Femur (tissue), 1 donor: ENCODE measurements around the gene NETO2.
"Not testable (repeated sequence)": the region's sequence is repeated elsewhere in the genome, so short reads cannot be mapped to it uniquely, and the experiment has no call there.

Experiments
- DNase-seq: peaks from one replicate; pipeline ENCODE4 v3.0.0-alpha.2; 2017

The NETO2 gene, protein sequence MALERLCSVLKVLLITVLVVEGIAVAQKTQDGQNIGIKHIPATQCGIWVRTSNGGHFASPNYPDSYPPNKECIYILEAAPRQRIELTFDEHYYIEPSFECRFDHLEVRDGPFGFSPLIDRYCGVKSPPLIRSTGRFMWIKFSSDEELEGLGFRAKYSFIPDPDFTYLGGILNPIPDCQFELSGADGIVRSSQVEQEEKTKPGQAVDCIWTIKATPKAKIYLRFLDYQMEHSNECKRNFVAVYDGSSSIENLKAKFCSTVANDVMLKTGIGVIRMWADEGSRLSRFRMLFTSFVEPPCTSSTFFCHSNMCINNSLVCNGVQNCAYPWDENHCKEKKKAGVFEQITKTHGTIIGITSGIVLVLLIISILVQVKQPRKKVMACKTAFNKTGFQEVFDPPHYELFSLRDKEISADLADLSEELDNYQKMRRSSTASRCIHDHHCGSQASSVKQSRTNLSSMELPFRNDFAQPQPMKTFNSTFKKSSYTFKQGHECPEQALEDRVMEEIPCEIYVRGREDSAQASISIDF

DNA sequence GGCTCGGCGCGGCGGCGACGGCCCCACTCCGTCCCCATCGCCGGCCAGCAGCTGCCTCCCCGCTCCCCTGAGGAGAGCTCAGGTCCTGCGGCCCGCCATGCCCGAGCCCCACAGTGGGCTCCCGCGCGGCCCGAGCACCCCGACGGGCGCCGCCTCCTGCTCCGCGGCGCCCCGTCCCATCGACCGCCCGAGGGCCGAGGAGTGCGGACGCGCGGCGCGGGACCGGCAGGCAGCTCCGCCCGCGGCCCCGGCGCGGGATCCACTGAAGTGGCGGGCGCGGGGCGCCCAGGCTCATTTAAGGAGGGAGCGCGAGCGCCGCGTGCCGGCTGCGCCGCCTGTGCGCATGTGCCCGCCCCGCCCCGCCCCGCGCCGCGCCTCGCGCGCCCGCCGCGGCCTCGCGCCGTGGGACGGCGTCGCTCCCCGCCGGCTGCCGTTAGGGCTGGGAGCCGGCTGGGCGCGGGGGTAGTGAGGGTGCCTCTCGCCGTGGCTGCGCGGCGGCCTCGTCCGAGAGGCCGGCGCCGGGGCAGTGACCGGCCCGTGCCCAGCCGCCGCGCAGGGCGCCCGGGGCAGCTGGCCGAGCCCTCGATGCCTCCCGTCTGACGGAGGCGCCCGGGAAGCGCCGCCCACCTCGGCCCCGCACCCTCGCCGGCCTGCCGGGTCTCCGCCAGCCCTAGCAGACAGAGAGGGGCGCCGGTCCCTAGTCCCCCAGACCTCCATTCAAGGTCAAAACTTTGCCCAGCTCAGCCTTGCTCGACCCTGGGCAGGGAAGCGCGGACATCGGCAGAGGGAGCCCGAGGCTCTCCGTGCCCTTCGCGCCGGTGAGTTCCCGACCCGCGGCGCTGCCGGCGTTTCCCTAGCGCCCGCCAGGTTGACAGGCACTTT, at the start of gene NETO2:
Gene NETO2, minus strand, starts transcription at position 269 of the 882 bp plus-strand sequence. CDS start 333 bp downstream, outside the sequence.
- peak; percentile 65 for DNase-seq

DNA sequence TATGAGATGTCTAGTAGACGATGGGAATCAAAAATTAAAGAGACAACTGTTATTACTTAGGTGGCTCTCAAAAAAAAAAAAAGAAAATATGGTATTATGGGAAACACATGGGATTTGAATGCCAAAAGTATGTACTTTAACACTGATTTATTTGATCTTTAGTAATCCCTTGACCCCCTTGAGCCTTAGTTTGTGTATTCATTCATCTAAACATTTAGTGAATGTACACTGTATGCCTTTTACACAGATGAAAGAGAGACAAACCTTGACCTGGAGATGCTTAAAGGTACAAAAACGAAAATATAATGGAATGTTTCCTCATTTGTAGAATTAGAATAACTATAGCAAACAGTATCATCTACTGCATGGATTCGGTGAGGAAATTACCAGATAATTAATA, 38.6 kb upstream of the NETO2 start:
- DNase-seq, result no peak

DNA sequence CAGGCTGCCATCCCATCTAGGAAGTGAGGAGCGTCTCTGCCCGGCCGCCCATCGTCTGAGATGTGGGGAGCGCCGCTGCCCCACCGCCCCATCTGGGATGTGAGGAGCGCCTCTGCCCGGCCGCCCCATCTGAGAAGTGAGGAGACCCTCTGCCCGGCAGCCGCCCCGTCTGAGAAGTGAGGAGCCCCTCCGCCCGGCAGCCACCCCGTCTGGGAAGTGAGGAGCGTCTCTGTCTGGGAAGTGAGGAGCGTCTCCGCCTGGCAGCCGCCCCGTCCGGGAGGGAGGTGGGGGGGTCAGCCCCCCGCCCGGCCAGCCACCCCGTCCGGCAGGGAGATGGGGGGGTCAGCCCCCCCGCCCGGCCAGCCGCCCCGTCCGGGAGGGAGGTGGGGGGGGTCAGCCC, 37.3 kb upstream of the NETO2 start:
- DNase-seq, result not testable (repeated sequence)

DNA sequence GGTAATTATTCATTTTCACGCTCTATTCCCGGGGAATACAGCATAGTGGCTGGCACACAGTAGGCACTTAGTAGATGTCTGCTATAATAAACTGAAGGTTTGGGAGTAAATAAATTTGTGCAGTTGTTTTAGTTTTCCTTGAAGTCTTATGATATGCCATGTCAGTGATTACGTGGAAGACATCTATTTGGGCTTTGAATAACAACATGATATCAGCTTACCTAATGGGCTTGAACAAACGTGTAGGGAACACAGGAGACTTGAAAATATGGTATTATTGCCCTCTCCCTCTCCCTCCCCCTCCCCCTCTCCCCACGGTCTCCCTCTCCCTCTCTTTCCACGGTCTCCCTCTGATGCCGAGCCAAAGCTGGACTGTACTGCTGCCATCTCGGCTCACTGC, 36.3 kb upstream of the NETO2 start:
- no peak for DNase-seq

DNA sequence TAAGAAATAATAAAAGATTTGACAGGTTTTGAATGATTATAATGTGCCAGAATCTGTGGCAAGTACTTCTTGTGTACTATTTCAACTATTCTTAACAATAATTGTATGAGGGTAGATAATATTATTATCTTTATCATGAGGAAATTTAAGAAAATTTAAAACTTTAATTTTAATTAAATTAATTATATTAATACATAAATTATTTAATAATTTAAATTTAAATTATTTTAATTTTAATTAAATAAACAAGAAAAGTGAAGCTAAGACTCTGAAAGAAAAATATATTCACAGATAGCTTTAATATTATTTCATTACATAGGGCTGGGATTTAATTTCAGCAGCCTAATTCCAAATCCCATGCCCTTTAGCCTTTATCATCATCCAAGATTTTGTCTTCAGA, 31.4 kb upstream of the NETO2 start:
- DNase-seq, result no peak

DNA sequence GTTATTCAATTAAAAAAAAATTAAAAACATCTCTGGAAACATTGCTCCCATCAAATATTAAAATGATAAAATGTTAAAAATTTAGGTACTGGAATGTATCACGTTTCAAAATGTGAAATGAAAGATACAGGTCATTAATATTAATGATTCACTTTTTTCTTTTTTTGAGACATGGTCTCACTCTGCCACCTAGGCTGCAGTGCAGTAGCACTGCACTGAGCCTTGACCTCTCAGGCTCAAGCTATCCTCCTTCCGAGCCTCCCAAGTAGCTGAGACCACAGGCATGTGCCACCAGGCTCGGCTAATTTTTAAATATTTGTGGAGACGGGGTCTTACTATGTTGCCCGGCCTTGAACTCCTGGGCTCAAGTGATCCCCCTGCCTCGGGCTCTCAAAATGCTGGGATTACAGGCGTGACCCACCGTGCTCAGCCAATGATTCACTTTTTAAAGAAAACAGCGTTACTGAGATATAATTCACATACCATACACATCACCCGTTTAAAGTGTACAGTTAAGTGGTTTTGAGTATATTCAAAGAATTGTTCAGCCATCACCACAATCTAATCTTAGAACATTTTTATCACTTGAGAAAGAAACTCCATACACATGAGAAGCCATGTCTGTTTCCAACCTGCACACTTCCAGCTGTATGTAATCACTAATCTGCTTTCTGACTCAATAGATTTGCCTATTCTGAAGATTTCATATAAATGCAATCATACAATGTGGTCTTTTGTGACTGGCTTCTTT, 19.1 kb upstream of the NETO2 start:
- DNase-seq, result no peak

DNA sequence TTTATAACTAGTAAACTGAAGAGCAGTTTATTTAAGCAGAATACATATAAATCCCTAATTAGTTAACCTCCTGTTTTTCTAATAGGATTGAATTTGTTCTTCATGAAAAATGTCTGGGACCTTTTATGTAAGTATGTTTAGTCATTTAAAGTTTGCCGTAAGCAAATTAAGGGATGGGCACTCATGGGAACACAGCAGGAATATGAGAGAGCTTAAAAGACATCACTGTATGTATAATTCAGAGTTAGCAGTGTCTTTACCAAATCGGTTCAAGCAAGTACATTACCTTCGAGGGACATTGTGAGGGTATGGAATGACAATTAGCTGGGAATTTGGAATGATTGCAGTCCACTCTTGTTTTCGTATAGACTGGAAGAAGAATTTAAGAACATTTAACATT, 17.7 kb upstream of the NETO2 start:
- DNase-seq, result no peak

DNA sequence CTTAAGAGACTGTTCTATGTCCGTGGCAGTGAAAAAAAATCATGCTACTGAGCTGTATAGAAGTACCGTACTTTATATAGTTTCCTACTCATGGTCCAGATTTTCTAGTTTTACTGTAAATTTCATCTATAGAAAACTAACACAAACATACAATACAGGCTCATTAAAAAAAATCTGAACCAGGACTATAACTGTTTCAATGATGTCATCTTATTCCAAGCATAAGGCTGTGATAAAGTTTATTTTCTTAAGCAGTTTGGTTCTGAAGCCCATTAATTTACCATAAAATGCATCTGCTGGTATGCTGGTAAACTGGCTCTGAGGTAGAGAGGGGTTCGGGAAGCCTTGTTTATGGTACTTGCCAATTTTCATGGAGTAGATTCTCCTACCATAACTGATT, 16.7 kb upstream of the NETO2 start:
- DNase-seq, result no peak

DNA sequence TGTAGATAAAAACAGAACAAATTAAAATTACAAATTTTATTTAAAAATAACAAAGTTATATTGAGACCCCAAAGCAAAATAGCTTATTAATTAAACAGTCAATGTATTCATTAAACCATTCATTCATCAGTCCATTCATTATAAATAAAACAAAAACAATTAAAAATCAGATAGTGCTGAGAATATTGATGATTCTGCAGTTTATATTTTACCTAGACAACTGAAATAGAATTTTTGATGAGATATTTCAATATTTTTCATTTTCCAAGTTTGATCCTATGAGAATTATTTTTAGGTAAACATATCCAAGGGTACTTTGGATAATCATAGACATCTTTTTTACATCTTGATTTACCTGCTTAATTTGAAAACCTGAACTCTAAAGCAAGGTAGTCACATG, 15.2 kb upstream of the NETO2 start:
- DNase-seq, result no peak

DNA sequence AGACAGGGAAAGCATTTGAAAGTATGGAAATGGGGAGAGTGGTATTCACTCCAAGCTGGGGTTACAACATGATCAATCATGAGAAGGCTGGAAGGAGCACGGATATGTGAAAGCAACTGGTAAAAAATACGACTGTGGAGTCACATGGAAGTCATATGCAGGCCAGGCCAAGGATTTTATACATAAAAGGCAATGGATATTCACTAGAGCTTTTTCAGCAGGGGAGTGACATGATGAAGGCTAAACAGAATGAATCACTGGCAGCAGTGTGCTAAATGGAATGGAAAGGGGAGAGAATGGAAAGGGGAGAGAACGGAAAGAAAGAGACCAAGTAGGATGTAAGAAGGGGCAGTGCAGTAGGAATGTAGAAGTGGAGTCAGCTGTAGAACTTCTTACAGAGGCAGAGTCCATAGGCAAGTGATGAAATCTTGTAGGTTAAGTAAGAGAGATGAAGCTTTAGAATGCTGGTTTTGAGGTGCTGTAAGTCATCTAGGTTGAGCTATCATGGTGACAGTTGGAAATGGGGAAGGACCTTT, 13.0 kb upstream of the NETO2 start:
- DNase-seq, result no peak

DNA sequence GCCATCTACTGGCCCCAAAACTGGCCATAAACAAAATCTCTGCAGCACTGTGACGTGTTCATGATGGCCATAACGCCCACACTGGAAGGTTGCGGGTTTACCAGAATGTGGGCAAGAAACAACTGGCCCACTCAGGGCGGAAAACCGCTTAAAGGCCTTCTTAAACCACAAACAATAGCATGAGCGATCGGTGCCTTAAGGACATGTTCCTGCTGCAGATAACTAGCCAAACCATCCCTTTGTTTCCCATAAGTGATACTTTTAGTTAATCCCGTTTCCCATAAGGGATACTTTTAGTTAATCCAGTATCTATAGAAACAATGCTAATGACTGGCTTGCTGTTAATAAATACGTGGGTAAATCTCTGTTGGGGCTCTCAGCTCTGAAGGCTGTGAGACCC, 8.8 kb upstream of the NETO2 start:
- DNase-seq, result not testable (repeated sequence)

DNA sequence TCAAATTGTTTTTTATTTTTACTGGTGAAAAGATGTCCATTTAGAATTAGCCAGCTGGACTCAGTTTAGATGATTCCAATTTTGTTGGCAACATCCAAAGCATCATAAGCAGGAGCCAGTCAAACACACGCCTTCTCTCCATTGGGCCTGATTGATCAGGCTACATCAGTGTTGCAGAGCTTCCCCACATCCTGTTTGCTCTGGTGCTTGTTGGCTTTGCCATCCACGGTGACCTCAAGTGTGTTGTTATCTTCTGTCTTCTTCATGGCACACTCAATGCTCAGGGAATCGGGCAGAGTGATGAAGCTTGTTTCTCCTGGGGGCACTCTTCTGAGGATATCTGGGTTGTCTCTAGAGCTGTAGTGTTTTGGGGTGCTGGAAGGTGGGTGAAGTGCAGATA, 6.3 kb upstream of the NETO2 start:
- DNase-seq, result no peak

DNA sequence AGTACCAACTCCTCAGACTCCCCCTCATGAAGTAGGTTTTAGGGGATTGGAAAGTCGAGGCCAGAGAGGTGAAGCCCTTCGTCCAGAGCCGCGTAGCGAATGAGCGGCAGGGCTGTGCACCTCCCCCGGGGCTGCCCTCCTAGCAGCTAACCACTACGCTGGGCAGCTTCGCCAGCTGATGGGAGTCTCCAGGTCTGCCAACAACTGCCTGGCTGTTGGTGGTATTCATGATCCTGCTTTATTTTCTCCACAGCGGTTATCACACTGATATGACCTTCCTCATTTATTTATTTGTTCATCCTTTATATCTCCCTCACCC, 773 bp upstream of the NETO2 start:
- no peak for DNase-seq

DNA sequence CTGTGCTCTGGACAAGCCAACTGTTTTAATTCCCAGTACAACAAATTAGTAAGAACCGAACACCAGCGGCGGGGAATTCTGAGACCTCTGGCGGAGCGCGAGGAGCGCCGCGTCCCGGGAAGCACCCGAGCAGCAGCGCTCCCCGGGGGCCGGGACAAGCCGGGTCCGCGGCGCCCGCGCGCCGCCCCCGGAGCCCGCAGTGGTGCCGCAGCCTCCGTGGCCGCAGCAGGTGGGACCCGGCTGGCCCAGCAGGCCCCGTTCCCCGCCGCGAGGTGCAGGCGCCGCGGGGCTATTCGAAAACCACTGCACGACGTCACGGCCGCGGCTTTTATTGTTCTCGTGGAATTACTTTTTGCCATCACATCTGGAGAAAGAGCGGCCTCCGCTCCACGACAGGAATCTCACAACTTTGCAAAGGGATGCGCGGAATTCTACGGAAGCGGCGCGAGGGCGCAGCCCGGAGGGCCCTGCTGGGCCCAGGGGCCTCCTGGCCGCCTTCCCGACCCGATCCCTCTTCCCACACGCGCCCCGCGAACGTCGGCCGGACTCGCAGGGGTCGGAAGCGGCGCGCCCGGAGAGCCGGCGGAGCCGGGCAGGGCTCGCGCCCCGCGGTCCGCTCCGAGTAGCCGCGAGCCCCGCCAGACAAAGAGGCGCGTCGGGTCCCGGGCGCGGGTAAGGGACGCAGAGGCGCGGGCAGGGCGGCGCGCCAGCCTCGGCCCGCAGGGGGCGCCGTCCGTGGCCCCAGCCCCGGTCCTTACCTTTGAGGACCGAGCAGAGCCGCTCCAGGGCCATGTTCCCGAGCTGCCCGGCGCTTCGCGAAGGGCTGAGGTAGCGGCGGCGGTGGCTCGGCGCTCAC, 696 bp downstream of the NETO2 start:
- DNase-seq, result peak; percentile 57

DNA sequence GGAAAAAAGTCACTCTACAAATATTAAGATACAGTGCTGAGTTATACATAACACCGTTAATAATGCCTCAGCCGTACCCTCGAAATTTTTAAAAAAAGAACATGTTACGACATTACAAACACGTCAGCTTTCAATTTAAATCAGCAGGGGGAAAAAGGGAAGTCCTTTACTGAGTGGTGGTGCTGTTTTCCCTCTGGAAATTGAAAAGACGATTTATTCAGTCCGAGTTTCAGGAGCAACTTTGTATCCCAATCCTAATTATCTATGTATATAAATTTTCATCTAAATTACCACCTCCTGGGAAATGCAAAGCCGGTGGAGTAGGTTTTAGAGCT, 1.3 kb downstream of the NETO2 start:
- DNase-seq, result no peak

DNA sequence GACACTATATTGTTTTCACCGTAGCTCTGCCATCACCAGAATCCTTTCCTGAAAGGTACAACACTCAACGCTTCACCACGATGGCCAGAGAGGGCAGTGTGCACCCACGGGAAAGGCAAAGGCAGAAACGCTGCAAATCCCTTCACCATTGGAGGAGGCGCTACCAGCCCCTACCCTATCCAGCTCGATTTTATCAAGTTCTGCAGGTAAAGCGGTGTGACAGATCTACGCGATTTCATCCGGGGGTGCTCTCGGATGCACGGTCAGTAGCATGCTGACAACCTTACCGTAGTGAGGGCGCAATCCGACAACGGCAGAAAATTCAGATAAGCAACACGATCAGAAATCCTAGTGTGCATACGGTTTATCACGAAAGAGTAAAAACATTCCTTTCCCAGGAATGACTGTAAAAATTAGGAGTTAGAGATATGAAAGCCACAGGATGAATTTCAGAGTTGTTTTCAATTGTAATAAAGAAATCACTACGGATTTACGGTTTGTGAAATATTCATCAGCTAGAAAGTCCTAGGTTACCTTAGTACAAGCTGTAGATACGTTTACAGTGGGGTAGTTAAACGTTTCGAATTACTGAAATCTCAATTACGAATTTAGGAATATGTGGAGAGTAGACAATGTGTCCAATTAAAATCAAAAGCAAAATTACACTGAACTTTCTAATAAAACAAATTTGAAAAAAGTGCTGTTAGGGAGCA, 1.8 kb downstream of the NETO2 start:
- peak; percentile 89 for DNase-seq

DNA sequence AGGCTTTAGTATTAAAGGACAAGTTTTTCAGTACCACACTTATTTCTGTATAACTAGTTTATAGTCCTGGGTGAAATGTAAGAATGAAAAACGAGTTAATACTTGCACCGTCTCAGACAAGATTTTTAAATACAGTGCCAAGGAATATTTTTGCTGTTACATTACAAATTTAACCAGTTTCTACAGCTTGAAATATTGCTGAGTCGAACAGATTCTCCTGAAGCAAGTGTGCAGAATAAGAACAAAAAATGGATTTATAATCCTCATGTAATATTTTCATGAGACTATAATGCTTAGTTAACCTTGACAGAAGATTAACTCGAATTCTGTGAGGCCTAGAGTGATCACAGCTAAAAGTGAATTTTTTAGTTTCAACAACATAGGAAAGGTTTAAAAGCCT, 3.1 kb downstream of the NETO2 start:
- DNase-seq, result no peak

DNA sequence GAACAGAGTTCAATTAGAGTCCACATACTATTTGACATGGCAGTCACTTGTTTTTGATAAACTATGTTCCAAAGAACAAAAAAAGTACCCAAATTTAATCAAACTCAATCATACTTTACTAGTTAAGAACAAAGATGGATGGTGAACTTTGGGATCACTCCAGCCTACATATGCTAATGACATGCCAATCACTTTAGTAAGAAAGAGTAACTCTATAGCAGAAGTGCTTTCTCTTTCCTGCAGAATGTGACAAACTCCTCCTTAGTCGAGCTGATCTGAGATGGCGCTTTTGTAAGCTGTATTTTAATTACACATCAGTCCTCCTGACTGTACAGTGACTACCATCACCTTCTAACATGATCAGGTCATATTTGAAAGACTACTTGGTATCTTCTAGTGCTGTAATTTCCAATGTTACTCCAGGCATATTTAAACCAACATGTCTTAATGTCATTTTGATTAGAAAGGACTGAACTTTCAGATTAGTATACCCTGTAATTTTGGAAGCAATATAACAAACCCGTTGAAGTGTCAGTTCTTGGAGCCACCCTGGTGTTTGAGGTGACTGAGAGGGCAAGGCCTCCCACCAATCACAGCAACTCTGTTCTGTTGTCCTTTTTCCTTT, 4.1 kb downstream of the NETO2 start:
- no peak for DNase-seq

DNA sequence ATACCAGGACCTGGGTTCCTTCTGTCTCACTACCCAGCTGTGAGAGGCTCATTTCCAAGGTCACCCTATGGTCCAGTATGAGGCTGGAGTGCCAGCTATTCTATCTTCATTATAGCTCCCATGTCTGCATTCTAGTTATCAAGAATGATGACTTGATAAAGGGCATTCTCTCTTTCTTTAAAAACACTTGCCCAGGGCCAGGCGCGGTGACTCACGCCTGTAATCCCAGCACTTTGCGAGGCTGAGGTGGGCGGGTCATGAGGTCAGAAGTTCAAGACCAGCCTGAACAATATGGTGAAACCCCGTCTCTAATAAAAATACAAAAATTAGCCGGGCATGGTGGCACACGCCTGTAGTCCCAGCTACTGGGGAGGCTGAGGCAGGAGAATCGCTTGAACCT, 5.8 kb downstream of the NETO2 start:
- DNase-seq, result not testable (repeated sequence)

DNA sequence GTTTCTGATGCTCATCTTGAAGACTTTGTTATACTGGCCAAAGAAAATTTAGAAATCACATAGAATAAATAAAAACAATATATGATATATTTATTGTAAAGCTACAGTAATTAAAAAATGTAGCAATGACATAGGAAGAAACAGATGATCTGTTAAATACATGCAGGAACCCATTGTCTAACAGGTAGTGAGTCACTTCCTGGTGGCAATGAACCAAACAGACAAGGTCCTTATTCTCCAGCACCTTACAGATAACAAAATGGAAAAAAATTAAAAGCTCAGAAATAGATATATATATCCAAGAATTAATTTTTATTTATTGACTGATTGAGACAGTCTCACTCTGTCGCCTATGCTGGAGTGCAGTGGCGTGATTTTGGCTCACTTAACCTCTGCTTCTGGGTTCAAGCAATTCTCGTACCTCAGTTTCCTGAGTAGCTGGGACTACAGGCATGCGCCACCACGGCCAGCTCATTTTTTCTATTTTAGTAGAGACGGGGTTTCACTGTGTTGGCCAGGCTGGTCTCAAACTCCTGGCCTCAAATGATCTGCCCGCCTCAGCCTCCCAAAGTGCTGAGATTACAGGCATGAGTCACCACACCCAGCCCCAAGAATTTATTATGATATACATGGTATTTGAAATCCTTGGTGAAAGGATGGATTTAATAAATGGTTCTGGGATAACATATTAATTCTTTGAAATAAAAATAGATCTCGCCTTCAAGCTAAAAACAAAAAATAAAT, 7.5 kb downstream of the NETO2 start:
- DNase-seq, result no peak
